Adrenal gland (tissue), 19 donors: ENCODE results near the gene CRYGC. TPM values are rescaled to one million over a fixed set of nuclear protein-coding genes. Genes with fewer than 3 reads are reported as not detected.

Experiments
- DNase-seq, 7 donors: peaks; one replicate each; pipeline ENCODE4 v3.0.0-alpha.2; 2019 to 2020
- H3K27ac ChIP-seq, 5 donors: fragments of 200-600 bp; sonication (generic) in 4 of 5; 1 replicate in 3 of 5; 2 replicates in 2 of 5; pipeline versions ENCODE4 v1.5.1 to v1.8.0; 2016 to 2020; ENCODE audit warnings: mild to moderate bottlenecking in 1 of 5
- H3K27me3 ChIP-seq: fragments of 200-600 bp; 2 replicates; pipeline ENCODE4 v1.8.0; 2021
- H3K36me3 ChIP-seq, 2 donors: fragments of 200-600 bp; replicated peaks in 1 of 2; 1 replicate in 1 of 2; 2 replicates in 1 of 2; pipeline versions ENCODE4 v1.5.1 to v1.8.0; 2018 to 2022
- H3K4me1 ChIP-seq, 2 donors: fragments of 200-600 bp; replicated peaks in 1 of 2; 1 replicate in 1 of 2; 2 replicates in 1 of 2; pipeline versions ENCODE4 v1.5.1 to v1.8.0; 2018 to 2021
- H3K4me3 ChIP-seq, 4 donors: fragments of 200-600 bp; sonication (generic) in 3 of 4; one replicate each; pipeline ENCODE4 v1.5.1; 2016 to 2018
- H3K9me3 ChIP-seq, 3 donors: fragments of 200-600 bp; sonication (generic) in 1 of 3; replicated peaks in 1 of 3; 1 replicate in 2 of 3; 2 replicates in 1 of 3; pipeline versions ENCODE4 v1.5.1 to v1.8.0; 2016 to 2021
- CTCF ChIP-seq, 6 experiments: fragments of 450-650 bp in 4 of 6; fragments of 200-600 bp in 2 of 6; sonication (generic) in 1 of 6; IDR thresholded peaks; 1 replicate in 5 of 6; 2 replicates in 1 of 6; pipeline versions ENCODE4 v1.5.1 to v1.8.0; 2016 to 2021; ENCODE audit warnings: antibody characterized with exemption in 6 of 6, mild to moderate bottlenecking in 2 of 6, moderate library complexity in 1 of 6
- POLR2A ChIP-seq, 2 donors: fragments of 450-650 bp; IDR thresholded peaks; one replicate each; pipeline ENCODE4 v1.6.1; 2017; ENCODE audit warnings: antibody characterized with exemption in 2 of 2, mild to moderate bottlenecking in 2 of 2, moderate library complexity in 1 of 2
- WGBS, 4 donors: extraction: QIAGEN DNeasy Blood & Tissue Kit in 2 of 4; methylation state at CpG; one replicate each; pipeline versions ENCODE4 v1.1.5 to v1.1.7; 2013 to 2017; 5-methylcytosine and 5-hydroxymethylcytosine counted together
- intact Hi-C, 2 donors: fragments of 100-400 bp; cut with DNase I; formaldehyde crosslinking; loops; one replicate each; pipeline versions ENCODE4 v1.14.1 to v1.15.0; 2022 to 2023
- long read RNA-seq, 10 donors: library from polyadenylated mRNA in 3 of 10; unstranded in 2 of 10; stranded (forward) in 1 of 10; transcript quantifications; one replicate each; pipeline ENCODE4 v2.0.0 and lab custom pipeline, GENCODE V29; 2021 to 2026
- polyA plus RNA-seq, 3 donors: library from polyadenylated mRNA; stranded (reverse); fragments of 200-250 nt in 2 of 3; fragments of 350-450 nt in 1 of 3; fragmentation: Illumina TruSeq in 1 of 3; extraction: RNeasy Lipid Tissue Mini Kit (QIAGEN cat#74804) in 1 of 3; gene quantifications; one replicate each; pipeline ENCODE4 v1.2.3, GENCODE V29; 2013 to 2014
- total RNA-seq, 9 donors: library from RNA; depleted of rRNA in 4 of 9; stranded (reverse); fragments of >200 nt in 4 of 9; fragments of 120-200 nt in 1 of 9; fragmentation: NEBNext Ultra II Directional in 1 of 9; extraction: Animal tissue kit (Norgen Biotek cat#: 25700) in 1 of 9; gene quantifications; one replicate each; pipeline versions ENCODE4 v1.1.0 to v1.2.4, GENCODE V29; 2013 to 2023
- donor health status: healthy with polysubstance abuse.
- donor health status: Bipolar disorder and iron deficiency.
- donor health status: DM: yes; HTN: yes; CAD: no.
- donor health status: DM: no; HTN: no; CAD: no.
- donor health status: DM: no; HTN: no; CAD: no.
- donor health status: DM: yes; HTN: yes; CAD: no.

Gene CRYGC
- total RNA-seq (not detected), polyA plus RNA-seq (not detected)
- long read RNA-seq, donor 1, result 0 reads
- long read RNA-seq, donor 2, result 0 reads
- long read RNA-seq, donor 3, result 0 reads
- long read RNA-seq, donor 4, result 0 reads
- long read RNA-seq, donor 5, result 0 reads
- long read RNA-seq, donor 6, result 0 reads
- long read RNA-seq, donor 7, result 0 reads
- long read RNA-seq, donor 8, result 0 reads
- long read RNA-seq, donor 9, result 0 reads
- long read RNA-seq, donor 10, result 0 reads

GRCh38 chr2:208129744-208130711 is at the start of gene CRYGC:
TSS of gene CRYGC (minus strand) at chr2:208129828. CDS start at chr2:208129792, 36 bp downstream.
- no peak within 1 kb of the TSS for H3K27ac ChIP-seq
- H3K27me3 ChIP-seq, result peaks cover 2% of the 10 kb centered on the region
- TF ChIP-seq POLR2A (IDR thresholded peaks at IDR 0.05) (no peak), CTCF (IDR thresholded peaks at IDR 0.05) (no peak)
- 76 to 81% (median 79%) methylated on average over 19 of the region's 19 CpGs for WGBS, 4 donors
- intact Hi-C loops, result no loop called here
- DNase-seq, result no peak
- H3K36me3 ChIP-seq, result no peaks in the 10 kb centered on the region
- H3K9me3 ChIP-seq, result no peaks in the 10 kb centered on the region
- H3K4me1 ChIP-seq, result no peaks in the 10 kb centered on the region
- no peak within 1 kb of the TSS for H3K4me3 ChIP-seq

- no peaks in the 10 kb centered on the region for H3K27me3 ChIP-seq
- intact Hi-C loops, result loop anchor here (5.0 to 10.0 kb wide), 2 partner anchors 73 to 76 kb away; partner anchors contain the start of gene IDH1 (in 1 of the 2)
- 61 to 80% (median 74%) methylated on average over 4 of the region's 4 CpGs for WGBS, 4 donors
- peaks cover 0 to 5% of the 10 kb centered on the region in 2 donors for H3K4me1 ChIP-seq
- H3K36me3 ChIP-seq, result no peaks in the 10 kb centered on the region
- H3K4me3 ChIP-seq, result no peak overlapping the region
- no peak for DNase-seq
- TF ChIP-seq CTCF (IDR thresholded peaks at IDR 0.05), result no peak
- no peak for TF ChIP-seq POLR2A (IDR thresholded peaks at IDR 0.05)
- H3K9me3 ChIP-seq, result no peaks in the 10 kb centered on the region
- H3K27ac ChIP-seq, result no peak overlapping the region
Measured at GRCh38 chr2:208179028-208179609, 49.5 kb upstream of the CRYGC start.

- WGBS, 4 donors, result 70 to 84% (median 72%) methylated on average over 5 to 6 of the region's 6 CpGs
- no peaks in the 10 kb centered on the region for H3K36me3 ChIP-seq
- intact Hi-C loops, result loop anchor here (5.0 to 10.0 kb wide), 2 partner anchors 77 to 79 kb away; partner anchors contain the start of gene IDH1 (in 1 of the 2)
- no peak overlapping the region for H3K4me3 ChIP-seq
- DNase-seq, result no peak
- TF ChIP-seq POLR2A (IDR thresholded peaks at IDR 0.05) (no peak), CTCF (IDR thresholded peaks at IDR 0.05) (no peak)
- no peak overlapping the region for H3K27ac ChIP-seq
- H3K9me3 ChIP-seq, result no peaks in the 10 kb centered on the region
- H3K27me3 ChIP-seq, result no peaks in the 10 kb centered on the region
- H3K4me1 ChIP-seq, result peaks cover 0 to 5% of the 10 kb centered on the region in 2 donors
Measured at GRCh38 chr2:208175840-208176153, 46.2 kb upstream of the CRYGC start.
